Natural killer cell (primary cell): ENCODE measurements around the gene CCDC127. TPM values are rescaled to one million over a fixed set of nuclear protein-coding genes. Genes with fewer than 3 reads are reported as not detected.

ENCODE experiments used
- ATAC-seq, 3 donors: fragments of 150-1000 bp in 2 of 3; fragments of 200-7000 bp in 1 of 3; cut with Tn5 transposase; 1 replicate in 1 of 3; 2 replicates in 2 of 3; pipeline ENCODE4 v1.10.0; 2021; ENCODE audit warnings: mild to moderate bottlenecking in 2 of 3, moderate library complexity in 2 of 3
- DNase-seq, 2 donors: peaks; one replicate each; pipeline versions ENCODE4 v3.0.0 to v3.0.0-alpha.2; 2013 to 2021; ENCODE audit warnings: mixed read lengths in 1 of 2
- H3K27ac ChIP-seq: one replicate; pipeline ENCODE4 v1.5.1; 2013; ENCODE audit warnings: mild to moderate bottlenecking, low read length
- H3K27me3 ChIP-seq: one replicate; pipeline ENCODE4 v1.6.1; 2013; ENCODE audit warnings: low read length; ENCODE audit not compliant: control insufficient read depth, insufficient read depth
- H3K36me3 ChIP-seq: one replicate; pipeline ENCODE4 v1.6.1; 2013; ENCODE audit warnings: low read length; ENCODE audit not compliant: control insufficient read depth, insufficient read depth
- H3K4me1 ChIP-seq: one replicate; pipeline ENCODE4 v1.6.1; 2013; ENCODE audit warnings: low read length; ENCODE audit not compliant: control insufficient read depth, insufficient read depth
- H3K4me3 ChIP-seq: one replicate; pipeline ENCODE4 v1.5.1; 2013; ENCODE audit warnings: low read length
- H3K9me3 ChIP-seq: one replicate; pipeline ENCODE4 v1.6.1; 2013; ENCODE audit warnings: low read length; ENCODE audit not compliant: control insufficient read depth, insufficient read depth
- H3K27ac Mint-ChIP-seq, 2 donors: one replicate each; pipeline ENCODE4 v1.8.0; 2022; ENCODE audit warnings: mild to moderate bottlenecking in 2 of 2, mixed read lengths in 2 of 2, moderate library complexity in 1 of 2
- H3K27me3 Mint-ChIP-seq, 2 donors: one replicate each; pipeline ENCODE4 v1.8.0; 2022; ENCODE audit warnings: low read depth in 2 of 2, mixed read lengths in 2 of 2
- H3K36me3 Mint-ChIP-seq: one replicate; pipeline ENCODE4 v1.8.0; 2022; ENCODE audit warnings: mixed read lengths
- H3K4me1 Mint-ChIP-seq, 2 donors: one replicate each; pipeline ENCODE4 v1.8.0; 2022; ENCODE audit warnings: mixed read lengths in 2 of 2
- H3K4me3 Mint-ChIP-seq: one replicate; pipeline ENCODE4 v1.8.0; 2022; ENCODE audit warnings: mild to moderate bottlenecking, moderate library complexity, mixed read lengths
- H3K9me3 Mint-ChIP-seq, 2 donors: one replicate each; pipeline ENCODE4 v1.8.0; 2022; ENCODE audit warnings: mixed read lengths in 2 of 2
- WGBS: methylation state at CpG from one replicate; pipeline ENCODE4 v1.1.7; 2013; ENCODE audit warnings: missing lambda C conversion rate; ENCODE audit not compliant: insufficient coverage; 5-methylcytosine and 5-hydroxymethylcytosine counted together
- intact Hi-C: fragments of 100-400 bp; cut with micrococcal nuclease; formaldehyde crosslinking; loops from one replicate; pipeline ENCODE4 v1.14.2; 2022
- total RNA-seq, 4 donors: library from RNA; stranded (reverse); fragments of 120-200 nt in 1 of 4; gene quantifications; one replicate each; pipeline versions ENCODE4 v1.2.3 to v1.2.4, GENCODE V29; 2013 to 2022
- TF ChIP-seq, protein P1 (sequence below): fragments of 200-600 bp; IDR thresholded peaks from one replicate; pipeline ENCODE4 v1.8.0; 2022; ENCODE audit warnings: antibody characterized with exemption

Gene CCDC127
- total RNA-seq, 3 donors from 2014 or later (not counting 1 experiment from before 2014, with no cell fraction given) = 4.4 to 6.2 (median 5.4) TPM

DNA sequence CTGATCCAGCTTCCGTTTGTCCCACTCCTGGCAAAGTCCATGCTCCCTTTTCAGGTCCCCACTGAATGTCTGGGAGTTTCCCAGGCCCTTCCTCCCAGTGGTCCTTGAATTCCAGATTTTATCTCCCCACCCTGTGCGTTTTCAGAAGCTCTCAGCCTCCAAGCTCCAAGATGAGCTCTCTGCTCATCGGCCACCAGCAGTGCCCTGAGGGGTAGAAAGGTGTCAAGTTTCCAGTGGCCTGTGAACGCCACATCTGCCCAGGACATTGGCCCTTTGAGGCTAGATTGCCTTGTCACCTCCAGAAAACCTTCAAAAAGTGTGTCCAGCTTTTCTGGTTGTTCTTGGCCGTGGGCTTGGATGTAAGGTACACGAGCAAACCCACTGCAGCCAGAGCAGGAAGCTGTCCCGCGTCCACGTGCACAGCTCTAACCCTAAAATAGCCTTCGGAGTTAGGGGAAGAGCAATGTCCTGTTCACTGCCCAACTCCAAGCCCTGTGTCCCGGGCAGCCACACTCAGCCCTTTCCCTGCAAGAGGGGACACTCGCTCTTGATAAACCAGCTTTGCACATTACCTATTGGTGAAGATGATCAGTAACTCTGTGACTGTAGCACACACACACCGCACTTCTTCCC is 37.6 kb downstream of the CCDC127 start:
- Histone ChIP-seq H3K36me3 (no peaks in the 10 kb centered on the region), H3K9me3 (no peaks in the 10 kb centered on the region), H3K4me1 (no peaks in the 10 kb centered on the region), H3K27ac (no peak overlapping the region), H3K27me3 (no peaks in the 10 kb centered on the region), H3K4me3 (no peak overlapping the region)
- no peak for DNase-seq
- Mint-ChIP-seq H3K27ac (no peak overlapping the region), H3K4me1 (no peaks in the 10 kb centered on the region), H3K4me3 (no peak overlapping the region), H3K36me3 (no peaks in the 10 kb centered on the region), H3K27me3 (peaks cover 0 to 3% of the 10 kb centered on the region in 2 donors), H3K9me3 (no peaks in the 10 kb centered on the region)
- TF ChIP-seq, protein P1, sequence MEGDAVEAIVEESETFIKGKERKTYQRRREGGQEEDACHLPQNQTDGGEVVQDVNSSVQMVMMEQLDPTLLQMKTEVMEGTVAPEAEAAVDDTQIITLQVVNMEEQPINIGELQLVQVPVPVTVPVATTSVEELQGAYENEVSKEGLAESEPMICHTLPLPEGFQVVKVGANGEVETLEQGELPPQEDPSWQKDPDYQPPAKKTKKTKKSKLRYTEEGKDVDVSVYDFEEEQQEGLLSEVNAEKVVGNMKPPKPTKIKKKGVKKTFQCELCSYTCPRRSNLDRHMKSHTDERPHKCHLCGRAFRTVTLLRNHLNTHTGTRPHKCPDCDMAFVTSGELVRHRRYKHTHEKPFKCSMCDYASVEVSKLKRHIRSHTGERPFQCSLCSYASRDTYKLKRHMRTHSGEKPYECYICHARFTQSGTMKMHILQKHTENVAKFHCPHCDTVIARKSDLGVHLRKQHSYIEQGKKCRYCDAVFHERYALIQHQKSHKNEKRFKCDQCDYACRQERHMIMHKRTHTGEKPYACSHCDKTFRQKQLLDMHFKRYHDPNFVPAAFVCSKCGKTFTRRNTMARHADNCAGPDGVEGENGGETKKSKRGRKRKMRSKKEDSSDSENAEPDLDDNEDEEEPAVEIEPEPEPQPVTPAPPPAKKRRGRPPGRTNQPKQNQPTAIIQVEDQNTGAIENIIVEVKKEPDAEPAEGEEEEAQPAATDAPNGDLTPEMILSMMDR = no peak
- ATAC-seq = no peak
- 82% methylated on average over 13 of the region's 13 CpGs for WGBS
- intact Hi-C loops = no loop called here

DNA sequence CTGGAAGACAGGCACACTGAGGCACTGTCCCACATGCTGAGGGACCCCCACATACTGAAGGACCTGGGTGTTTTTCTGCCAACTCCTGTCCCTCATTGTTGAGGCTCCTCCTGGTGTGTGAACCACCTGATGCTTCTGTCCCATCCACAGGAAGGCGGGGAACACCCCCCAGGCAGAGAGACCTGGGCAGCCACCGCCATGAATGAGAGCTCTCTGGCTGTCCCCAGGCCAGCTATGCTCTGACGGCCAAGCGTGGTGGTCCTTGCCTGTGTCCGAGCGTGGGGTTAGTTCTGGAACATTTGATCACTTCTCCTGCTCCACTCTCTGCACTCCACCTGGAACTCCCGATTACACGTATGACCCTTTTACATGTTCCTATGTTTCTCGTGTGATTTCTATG is 38.6 kb downstream of the CCDC127 start:
- 89% methylated on average over 9 of the region's 9 CpGs for WGBS
- H3K36me3 ChIP-seq = no peaks in the 10 kb centered on the region
- H3K9me3 ChIP-seq = no peaks in the 10 kb centered on the region
- H3K9me3 Mint-ChIP-seq = no peaks in the 10 kb centered on the region
- ATAC-seq = no peak
- TF ChIP-seq, protein P1 = no peak
- peaks cover 0 to 3% of the 10 kb centered on the region in 2 donors for H3K27me3 Mint-ChIP-seq
- H3K4me1 Mint-ChIP-seq = no peaks in the 10 kb centered on the region
- H3K4me3 Mint-ChIP-seq = no peak overlapping the region
- H3K4me1 ChIP-seq = no peaks in the 10 kb centered on the region
- H3K27ac Mint-ChIP-seq = no peak overlapping the region
- intact Hi-C loops = no loop called here
- H3K27me3 ChIP-seq = no peaks in the 10 kb centered on the region
- no peak overlapping the region for H3K4me3 ChIP-seq
- DNase-seq = no peak
- H3K36me3 Mint-ChIP-seq = no peaks in the 10 kb centered on the region
- no peak overlapping the region for H3K27ac ChIP-seq

DNA sequence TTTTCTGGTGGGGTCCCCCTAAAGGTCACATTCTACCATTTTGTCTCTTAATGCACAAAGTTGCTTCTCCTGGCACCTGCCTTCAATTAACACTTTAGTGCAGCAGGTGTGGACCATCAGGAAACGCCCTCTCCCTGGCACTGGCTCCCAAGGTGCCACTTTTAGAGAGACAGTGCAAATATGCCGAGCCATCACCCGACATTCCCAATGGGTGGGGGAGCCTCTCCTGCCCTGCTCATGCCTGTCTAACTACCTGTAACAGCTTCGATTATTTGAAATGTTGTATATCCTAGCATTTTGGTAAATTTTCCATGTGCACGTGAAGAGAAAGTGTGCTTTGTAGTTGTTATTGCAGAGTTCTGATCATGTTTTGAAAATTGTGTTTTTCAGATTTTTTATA is 39.8 kb downstream of the CCDC127 start:
- H3K4me1 ChIP-seq = no peaks in the 10 kb centered on the region
- H3K27ac ChIP-seq = no peak overlapping the region
- WGBS = 74% methylated on average over 4 of the region's 5 CpGs
- no peaks in the 10 kb centered on the region for H3K9me3 Mint-ChIP-seq
- H3K4me1 Mint-ChIP-seq = no peaks in the 10 kb centered on the region
- no peak for DNase-seq
- H3K27me3 ChIP-seq = no peaks in the 10 kb centered on the region
- no peak overlapping the region for H3K4me3 ChIP-seq
- H3K27me3 Mint-ChIP-seq = peaks cover 0 to 3% of the 10 kb centered on the region in 2 donors
- H3K36me3 Mint-ChIP-seq = no peaks in the 10 kb centered on the region
- no peaks in the 10 kb centered on the region for H3K9me3 ChIP-seq
- ATAC-seq = no peak
- H3K27ac Mint-ChIP-seq = no peak overlapping the region
- TF ChIP-seq, protein P1 = no peak
- intact Hi-C loops = no loop called here
- no peak overlapping the region for H3K4me3 Mint-ChIP-seq
- no peaks in the 10 kb centered on the region for H3K36me3 ChIP-seq

DNA sequence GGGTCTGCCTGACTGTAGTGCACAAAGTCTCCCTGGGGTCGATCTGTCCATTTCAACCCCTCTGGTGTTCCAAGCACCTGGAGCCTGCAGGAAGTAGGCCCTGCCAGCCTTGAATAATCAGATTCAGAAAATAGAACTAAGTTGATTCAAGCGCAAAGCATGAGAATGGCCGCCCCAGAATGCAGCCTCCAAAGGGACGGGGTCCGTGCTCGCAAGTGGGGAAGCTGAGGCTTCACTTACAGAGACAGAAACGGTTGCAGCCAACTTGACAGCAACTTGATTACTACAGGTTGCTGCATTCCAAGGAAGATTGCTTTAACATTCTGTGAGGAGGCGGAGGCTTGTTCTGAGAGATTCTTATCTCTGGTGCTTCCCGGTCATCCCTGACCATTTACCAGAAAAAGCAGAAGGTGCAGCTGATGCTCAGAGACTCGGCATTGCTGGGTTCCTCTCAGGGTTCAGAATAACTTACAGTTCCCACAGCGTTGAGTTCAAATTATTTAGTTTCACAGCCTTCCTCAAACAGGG is 41.6 kb downstream of the CCDC127 start:
- 86% methylated on average over 11 of the region's 11 CpGs for WGBS
- DNase-seq (no peak), ATAC-seq (no peak)
- TF ChIP-seq, protein P1 = no peak
- no peaks in the 10 kb centered on the region for H3K27me3 ChIP-seq
- Mint-ChIP-seq H3K4me3 (no peak overlapping the region), H3K9me3 (no peaks in the 10 kb centered on the region), H3K4me1 (no peaks in the 10 kb centered on the region), H3K27ac (no peak overlapping the region), H3K36me3 (no peaks in the 10 kb centered on the region), H3K27me3 (peaks cover 0 to 3% of the 10 kb centered on the region in 2 donors)
- H3K4me1 ChIP-seq = no peaks in the 10 kb centered on the region
- no peak overlapping the region for H3K27ac ChIP-seq
- no peaks in the 10 kb centered on the region for H3K36me3 ChIP-seq
- H3K4me3 ChIP-seq = no peak overlapping the region
- H3K9me3 ChIP-seq = no peaks in the 10 kb centered on the region
- intact Hi-C loops = no loop called here
